Sigmoid colon (tissue), 7 donors: Measurements from ENCODE around the gene ARHGEF17. TPM values are rescaled to one million over a fixed set of nuclear protein-coding genes. Genes with fewer than 3 reads are reported as not detected.
A peak's percentile ranks its signal among the peaks of the same experiment; 100 is the strongest.

Experiments used
- DNase-seq: peaks from one replicate; pipeline ENCODE4 v3.0.0-alpha.2; 2019
- H3K27ac ChIP-seq, 4 donors: fragments of 200-600 bp; sonication (generic); one replicate each; pipeline ENCODE4 v1.5.1; 2016 to 2019; ENCODE audit warnings: mild to moderate bottlenecking in 1 of 4
- H3K27me3 ChIP-seq, 3 donors: fragments of 200-600 bp; sonication (generic); one replicate each; pipeline ENCODE4 v1.5.1; 2019; ENCODE audit warnings: mild to moderate bottlenecking in 1 of 3
- H3K36me3 ChIP-seq, 4 donors: fragments of 200-600 bp; sonication (generic); one replicate each; pipeline ENCODE4 v1.5.1; 2016 to 2019
- H3K4me1 ChIP-seq, 4 donors: fragments of 200-600 bp; sonication (generic); one replicate each; pipeline ENCODE4 v1.5.1; 2017 to 2019
- H3K4me3 ChIP-seq, 4 donors: fragments of 200-600 bp; sonication (generic); one replicate each; pipeline ENCODE4 v1.5.1; 2017 to 2019; ENCODE audit warnings: mild to moderate bottlenecking in 2 of 4, moderate library complexity in 1 of 4
- H3K9me3 ChIP-seq, 4 donors: fragments of 200-600 bp in 3 of 4; sonication (generic) in 3 of 4; one replicate each; pipeline versions ENCODE4 v1.5.1 to v1.6.1; 2013 to 2019
- CTCF ChIP-seq, 4 experiments: fragments of 450-650 bp in 3 of 4; fragments of 200-600 bp in 1 of 4; IDR thresholded peaks; one replicate each; pipeline ENCODE4 v1.5.1; 2016 to 2019; ENCODE audit warnings: antibody characterized with exemption in 4 of 4, mild to moderate bottlenecking in 3 of 4, moderate library complexity in 2 of 4
- EP300 ChIP-seq, 4 donors: sonication (generic); formaldehyde crosslinking; IDR thresholded peaks; one replicate each; pipeline ENCODE4 v1.6.1; 2017; ENCODE audit warnings: antibody characterized with exemption in 4 of 4
- POLR2A ChIP-seq, 2 donors: fragments of 450-650 bp; IDR thresholded peaks; one replicate each; pipeline ENCODE4 v1.6.1; 2016; ENCODE audit warnings: antibody characterized with exemption in 2 of 2, mild to moderate bottlenecking in 2 of 2, moderate library complexity in 2 of 2
- POLR2AphosphoS5 ChIP-seq, 4 donors: sonication (generic); formaldehyde crosslinking; IDR thresholded peaks; one replicate each; pipeline ENCODE4 v1.6.1; 2017; ENCODE audit warnings: antibody characterized with exemption in 4 of 4
- WGBS, 2 donors: extraction: QIAGEN DNeasy Blood & Tissue Kit; methylation state at CpG; one replicate each; pipeline ENCODE4 v1.1.7; 2013; 5-methylcytosine and 5-hydroxymethylcytosine counted together
- intact Hi-C: fragments of 100-400 bp; cut with DNase I; formaldehyde crosslinking; loops from one replicate; pipeline ENCODE4 v1.15.1; 2023
- polyA plus RNA-seq, 3 donors: library from polyadenylated mRNA; stranded (reverse); fragments of 200-250 nt; gene quantifications; one replicate each; pipeline ENCODE4 v1.2.3, GENCODE V29; 2013
- total RNA-seq, 4 donors: library from RNA; depleted of rRNA; stranded (reverse); fragments of >200 nt; gene quantifications; one replicate each; pipeline ENCODE4 v1.1.0, GENCODE V29; 2016
- donor health status: healthy with polysubstance abuse.
- donor health status: Bipolar disorder and iron deficiency.
- donor health status: healthy.

ARHGEF17 gene
- total and polyA plus RNA-seq, 7 donors = 1.8 to 104 (median 38.2) TPM

- 85 to 86% methylated on average over 7 of the region's 7 CpGs for WGBS, 2 donors
- H3K4me3 ChIP-seq = no peak overlapping the region
- TF ChIP-seq EP300 (IDR thresholded peaks at IDR 0.05) (no peak), CTCF (IDR thresholded peaks at IDR 0.05) (no peak), POLR2A (IDR thresholded peaks at IDR 0.05) (no peak), POLR2AphosphoS5 (IDR thresholded peaks at IDR 0.05) (no peak)
- H3K27me3 ChIP-seq = no peaks in the 10 kb centered on the region
- peak overlapping the region; percentile 94 to 100 (median 98) for H3K27ac ChIP-seq
- no peak for DNase-seq
- peaks cover 0 to 34% (median 28%) of the 10 kb centered on the region in 4 donors for H3K4me1 ChIP-seq
- intact Hi-C loops = loop anchor here (2.0 kb wide), 1 partner anchor 293 kb away; the partner anchor contains the start of gene FAM168A
- H3K9me3 ChIP-seq = no peaks in the 10 kb centered on the region
- no peaks in the 10 kb centered on the region for H3K36me3 ChIP-seq
Measured at GRCh38 chr11:73306069-73306841, 1.8 kb upstream of the ARHGEF17 start.

GRCh38 chr11:73306977-73307322 is 1.1 kb upstream of the ARHGEF17 start:
- intact Hi-C loops = loop anchor here (1.0 to 2.0 kb wide), 3 partner anchors 28 to 292 kb away; partner anchors contain the start of genes FAM168A and RELT
- no peak for TF ChIP-seq POLR2A (IDR thresholded peaks at IDR 0.05)
- TF ChIP-seq CTCF (IDR thresholded peaks at IDR 0.05) = no peak
- TF ChIP-seq POLR2AphosphoS5 (IDR thresholded peaks at IDR 0.05) = peak in 1 of 4 donors; percentile 3
- 18 to 23% methylated on average over 18 of the region's 18 CpGs for WGBS, 2 donors
- Histone ChIP-seq H3K4me1 (peaks cover 0 to 41% (median 35%) of the 10 kb centered on the region in 4 donors), H3K27ac (peak overlapping the region; percentile 94 to 100 (median 98)), H3K4me3 (peak overlapping the region; percentile 59 to 85 (median 68)), H3K36me3 (no peaks in the 10 kb centered on the region), H3K27me3 (no peaks in the 10 kb centered on the region), H3K9me3 (no peaks in the 10 kb centered on the region)
- no peak for DNase-seq

GRCh38 chr11:73307323-73308002 is 613 bp upstream of the ARHGEF17 start:
- 0 to 1% methylated on average over 56 of the region's 56 CpGs for WGBS, 2 donors
- peak overlapping the region; percentile 94 to 100 (median 98) for H3K27ac ChIP-seq
- peak; percentile 85 to 94 (median 93) for TF ChIP-seq CTCF (IDR thresholded peaks at IDR 0.05)
- TF ChIP-seq POLR2AphosphoS5 (IDR thresholded peaks at IDR 0.05) = peak; percentile 75 to 86 (median 81)
- no peak for TF ChIP-seq EP300 (IDR thresholded peaks at IDR 0.05)
- TF ChIP-seq POLR2A (IDR thresholded peaks at IDR 0.05) = peak; percentile 35 to 56
- no peaks in the 10 kb centered on the region for H3K9me3 ChIP-seq
- peaks cover 0 to 46% (median 40%) of the 10 kb centered on the region in 4 donors for H3K4me1 ChIP-seq
- intact Hi-C loops = loop anchor here (1.0 to 2.0 kb wide), 3 partner anchors 28 to 291 kb away; partner anchors contain the start of genes FAM168A and RELT
- H3K36me3 ChIP-seq = no peaks in the 10 kb centered on the region
- H3K4me3 ChIP-seq = peak overlapping the region; percentile 59 to 85 (median 68)
- peak; percentile 99 for DNase-seq
- no peaks in the 10 kb centered on the region for H3K27me3 ChIP-seq

GRCh38 chr11:73308961-73309919 is 1.2 kb downstream of the ARHGEF17 start:
- Histone ChIP-seq H3K27me3 (no peaks in the 10 kb centered on the region), H3K9me3 (no peaks in the 10 kb centered on the region), H3K27ac (peak overlapping the region; percentile 94 to 100 (median 98)), H3K36me3 (no peaks in the 10 kb centered on the region), H3K4me1 (peaks cover 0 to 64% (median 57%) of the 10 kb centered on the region in 4 donors), H3K4me3 (peak overlapping the region; percentile 59 to 85 (median 68))
- WGBS, 2 donors = 6 to 7% methylated on average over 78 of the region's 78 CpGs
- peak; percentile 98 for DNase-seq
- TF ChIP-seq POLR2A (IDR thresholded peaks at IDR 0.05) (peak; percentile 58 to 81), EP300 (IDR thresholded peaks at IDR 0.05) (no peak), POLR2AphosphoS5 (IDR thresholded peaks at IDR 0.05) (peak; percentile 79 to 94 (median 87))
- intact Hi-C loops = no loop called here
